Measurements from ENCODE around the gene SIPA1L3. TPM values are rescaled to one million over a fixed set of nuclear protein-coding genes. Genes with fewer than 3 reads are reported as not detected.

Gene SIPA1L3
- total and polyA plus RNA-seq, 2 of the 13 experiments (the other 11 are each of a cell fraction or from before 2014, with no cell fraction given) = 5.5 to 7.7 TPM

DNA sequence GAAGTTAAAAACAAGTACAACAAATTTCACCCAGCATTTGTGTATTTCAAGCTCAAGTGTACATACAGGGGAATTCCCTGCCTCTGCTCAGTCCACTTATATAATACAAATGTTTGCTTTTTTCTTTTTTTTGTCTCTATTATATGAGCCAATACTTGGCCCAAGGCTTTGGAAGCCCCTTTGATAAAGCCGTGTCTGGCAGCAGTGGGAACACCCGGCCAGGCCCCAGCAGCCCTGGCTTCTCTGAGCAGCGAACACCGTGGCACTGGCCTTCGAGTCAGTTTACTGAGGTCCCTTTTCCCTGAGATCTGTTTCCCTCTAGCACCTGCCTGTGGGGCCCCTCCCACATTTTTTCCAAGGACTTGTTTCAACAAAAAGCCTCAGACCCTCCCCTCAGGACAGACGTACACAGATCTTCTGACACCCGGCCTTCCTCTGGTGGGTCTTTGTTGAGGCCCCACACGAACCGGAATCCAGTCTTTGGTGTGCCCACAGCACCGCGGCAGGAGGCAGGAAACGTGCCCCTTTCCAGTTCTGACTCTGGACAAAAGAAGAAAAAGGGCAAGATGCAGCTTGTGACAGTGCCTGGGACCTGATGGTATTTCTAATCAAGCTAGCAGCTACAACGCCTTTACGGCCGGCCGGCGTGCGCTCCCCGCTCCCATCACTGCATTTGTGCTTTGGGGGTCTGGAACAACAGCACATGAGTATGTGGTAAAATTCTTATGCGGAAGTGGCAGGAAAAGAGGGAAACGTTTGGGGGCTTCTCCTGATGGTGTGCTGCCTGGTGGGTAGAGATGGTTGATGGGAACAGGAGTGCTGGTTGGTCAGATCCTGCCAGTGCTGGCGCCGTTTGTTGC, 13.8 kb downstream of the SIPA1L3 start (continued):
- TF ChIP-seq, protein P1, sequence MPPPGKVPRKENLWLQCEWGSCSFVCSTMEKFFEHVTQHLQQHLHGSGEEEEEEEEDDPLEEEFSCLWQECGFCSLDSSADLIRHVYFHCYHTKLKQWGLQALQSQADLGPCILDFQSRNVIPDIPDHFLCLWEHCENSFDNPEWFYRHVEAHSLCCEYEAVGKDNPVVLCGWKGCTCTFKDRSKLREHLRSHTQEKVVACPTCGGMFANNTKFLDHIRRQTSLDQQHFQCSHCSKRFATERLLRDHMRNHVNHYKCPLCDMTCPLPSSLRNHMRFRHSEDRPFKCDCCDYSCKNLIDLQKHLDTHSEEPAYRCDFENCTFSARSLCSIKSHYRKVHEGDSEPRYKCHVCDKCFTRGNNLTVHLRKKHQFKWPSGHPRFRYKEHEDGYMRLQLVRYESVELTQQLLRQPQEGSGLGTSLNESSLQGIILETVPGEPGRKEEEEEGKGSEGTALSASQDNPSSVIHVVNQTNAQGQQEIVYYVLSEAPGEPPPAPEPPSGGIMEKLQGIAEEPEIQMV (CRISPR knock-in tag; IDR thresholded peaks at IDR 0.05; ENCODE audit: low read depth) = no peak
- TF ChIP-seq, protein P2, sequence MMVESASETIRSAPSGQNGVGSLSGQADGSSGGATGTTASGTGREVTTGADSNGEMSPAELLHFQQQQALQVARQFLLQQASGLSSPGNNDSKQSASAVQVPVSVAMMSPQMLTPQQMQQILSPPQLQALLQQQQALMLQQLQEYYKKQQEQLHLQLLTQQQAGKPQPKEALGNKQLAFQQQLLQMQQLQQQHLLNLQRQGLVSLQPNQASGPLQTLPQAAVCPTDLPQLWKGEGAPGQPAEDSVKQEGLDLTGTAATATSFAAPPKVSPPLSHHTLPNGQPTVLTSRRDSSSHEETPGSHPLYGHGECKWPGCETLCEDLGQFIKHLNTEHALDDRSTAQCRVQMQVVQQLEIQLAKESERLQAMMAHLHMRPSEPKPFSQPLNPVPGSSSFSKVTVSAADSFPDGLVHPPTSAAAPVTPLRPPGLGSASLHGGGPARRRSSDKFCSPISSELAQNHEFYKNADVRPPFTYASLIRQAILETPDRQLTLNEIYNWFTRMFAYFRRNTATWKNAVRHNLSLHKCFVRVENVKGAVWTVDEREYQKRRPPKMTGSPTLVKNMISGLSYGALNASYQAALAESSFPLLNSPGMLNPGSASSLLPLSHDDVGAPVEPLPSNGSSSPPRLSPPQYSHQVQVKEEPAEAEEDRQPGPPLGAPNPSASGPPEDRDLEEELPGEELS (CRISPR knock-in tag; IDR thresholded peaks at IDR 0.05) = no peak
- TF ChIP-seq ZNF781 (CRISPR knock-in tag; IDR thresholded peaks at IDR 0.05; ENCODE audit: borderline replicate concordance, not compliant biosample characterization) (no peak), ZMYM3 (CRISPR knock-in tag; IDR thresholded peaks at IDR 0.05) (no peak), HDAC2 (CRISPR knock-in tag; IDR thresholded peaks at IDR 0.05) (peak; percentile 30; the same call in 1 of the 2 replicates), ZNF790 (CRISPR knock-in tag; IDR thresholded peaks at IDR 0.05; ENCODE audit: borderline replicate concordance) (no peak), SNRNP70 (IDR thresholded peaks at IDR 0.05; ENCODE audit: low read depth, low read length) (no peak), ZBTB20 (CRISPR knock-in tag; IDR thresholded peaks at IDR 0.05; ENCODE audit: borderline replicate concordance, low read depth) (no peak), PPARG (CRISPR knock-in tag; conservative IDR thresholded peaks at IDR 0.05) (no peak), ZNF879 (CRISPR knock-in tag; IDR thresholded peaks at IDR 0.05) (no peak)
- TF ChIP-seq, protein P3, sequence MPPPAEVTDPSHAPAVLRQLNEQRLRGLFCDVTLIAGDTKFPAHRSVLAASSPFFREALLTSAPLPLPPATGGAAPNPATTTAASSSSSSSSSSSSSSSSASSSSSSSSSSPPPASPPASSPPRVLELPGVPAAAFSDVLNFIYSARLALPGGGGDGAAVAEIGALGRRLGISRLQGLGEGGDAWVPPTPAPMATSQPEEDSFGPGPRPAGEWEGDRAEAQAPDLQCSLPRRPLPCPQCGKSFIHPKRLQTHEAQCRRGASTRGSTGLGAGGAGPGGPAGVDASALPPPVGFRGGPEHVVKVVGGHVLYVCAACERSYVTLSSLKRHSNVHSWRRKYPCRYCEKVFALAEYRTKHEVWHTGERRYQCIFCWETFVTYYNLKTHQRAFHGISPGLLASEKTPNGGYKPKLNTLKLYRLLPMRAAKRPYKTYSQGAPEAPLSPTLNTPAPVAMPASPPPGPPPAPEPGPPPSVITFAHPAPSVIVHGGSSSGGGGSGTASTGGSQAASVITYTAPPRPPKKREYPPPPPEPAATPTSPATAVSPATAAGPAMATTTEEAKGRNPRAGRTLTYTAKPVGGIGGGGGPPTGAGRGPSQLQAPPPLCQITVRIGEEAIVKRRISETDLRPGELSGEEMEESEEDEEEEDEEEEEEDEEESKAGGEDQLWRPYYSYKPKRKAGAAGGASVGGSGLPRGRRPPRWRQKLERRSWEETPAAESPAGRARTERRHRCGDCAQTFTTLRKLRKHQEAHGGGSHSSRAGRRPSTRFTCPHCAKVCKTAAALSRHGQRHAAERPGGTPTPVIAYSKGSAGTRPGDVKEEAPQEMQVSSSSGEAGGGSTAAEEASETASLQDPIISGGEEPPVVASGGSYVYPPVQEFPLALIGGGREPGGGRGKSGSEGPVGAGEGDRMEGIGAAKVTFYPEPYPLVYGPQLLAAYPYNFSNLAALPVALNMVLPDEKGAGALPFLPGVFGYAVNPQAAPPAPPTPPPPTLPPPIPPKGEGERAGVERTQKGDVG (CRISPR knock-in tag; IDR thresholded peaks at IDR 0.05; ENCODE audit: borderline replicate concordance) = no peak
- TF ChIP-seq, protein P4, sequence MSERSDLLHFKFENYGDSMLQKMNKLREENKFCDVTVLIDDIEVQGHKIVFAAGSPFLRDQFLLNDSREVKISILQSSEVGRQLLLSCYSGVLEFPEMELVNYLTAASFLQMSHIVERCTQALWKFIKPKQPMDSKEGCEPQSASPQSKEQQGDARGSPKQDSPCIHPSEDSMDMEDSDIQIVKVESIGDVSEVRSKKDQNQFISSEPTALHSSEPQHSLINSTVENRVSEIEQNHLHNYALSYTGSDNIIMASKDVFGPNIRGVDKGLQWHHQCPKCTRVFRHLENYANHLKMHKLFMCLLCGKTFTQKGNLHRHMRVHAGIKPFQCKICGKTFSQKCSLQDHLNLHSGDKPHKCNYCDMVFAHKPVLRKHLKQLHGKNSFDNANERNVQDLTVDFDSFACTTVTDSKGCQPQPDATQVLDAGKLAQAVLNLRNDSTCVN (CRISPR knock-in tag; IDR thresholded peaks at IDR 0.05; ENCODE audit: borderline replicate concordance) = no peak
- TF ChIP-seq, protein P5, sequence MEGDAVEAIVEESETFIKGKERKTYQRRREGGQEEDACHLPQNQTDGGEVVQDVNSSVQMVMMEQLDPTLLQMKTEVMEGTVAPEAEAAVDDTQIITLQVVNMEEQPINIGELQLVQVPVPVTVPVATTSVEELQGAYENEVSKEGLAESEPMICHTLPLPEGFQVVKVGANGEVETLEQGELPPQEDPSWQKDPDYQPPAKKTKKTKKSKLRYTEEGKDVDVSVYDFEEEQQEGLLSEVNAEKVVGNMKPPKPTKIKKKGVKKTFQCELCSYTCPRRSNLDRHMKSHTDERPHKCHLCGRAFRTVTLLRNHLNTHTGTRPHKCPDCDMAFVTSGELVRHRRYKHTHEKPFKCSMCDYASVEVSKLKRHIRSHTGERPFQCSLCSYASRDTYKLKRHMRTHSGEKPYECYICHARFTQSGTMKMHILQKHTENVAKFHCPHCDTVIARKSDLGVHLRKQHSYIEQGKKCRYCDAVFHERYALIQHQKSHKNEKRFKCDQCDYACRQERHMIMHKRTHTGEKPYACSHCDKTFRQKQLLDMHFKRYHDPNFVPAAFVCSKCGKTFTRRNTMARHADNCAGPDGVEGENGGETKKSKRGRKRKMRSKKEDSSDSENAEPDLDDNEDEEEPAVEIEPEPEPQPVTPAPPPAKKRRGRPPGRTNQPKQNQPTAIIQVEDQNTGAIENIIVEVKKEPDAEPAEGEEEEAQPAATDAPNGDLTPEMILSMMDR (CRISPR knock-in tag; IDR thresholded peaks at IDR 0.05) = no peak
